ENCODE measurements around the gene ALDH1A1.
"Not testable (repeated sequence)": the region's sequence is repeated elsewhere in the genome, so short reads cannot be mapped to it uniquely, and the experiment has no call there.

The ALDH1A1 gene

GRCh38 chr9:72945391-72945790 is 7.5 kb downstream of the ALDH1A1 start:
- no peaks in the 10 kb centered on the region for H3K9me3 ChIP-seq (ENCODE audit: low read depth, low read length)
- no peak overlapping the region for H3K4me3 ChIP-seq
- H3K27ac ChIP-seq, result no peak overlapping the region
- TF ChIP-seq POLR2AphosphoS5 (IDR thresholded peaks at IDR 0.05; ENCODE audit: borderline replicate concordance, low read depth, low read length) (no peak), FOXP2 (optimal IDR thresholded peaks at IDR 0.05; ENCODE audit: control extremely low read depth, extremely low read length, insufficient read depth) (no peak), EZH2 (IDR thresholded peaks at IDR 0.05) (no peak)
- no peaks in the 10 kb centered on the region for H3K36me3 ChIP-seq (ENCODE audit: insufficient read depth, low read length)
- no peak for DNase-seq (ENCODE audit: low read depth, low spot score)
- H3K9ac ChIP-seq (ENCODE audit: insufficient read length), result no peak overlapping the region

GRCh38 chr9:72943844-72944462 is 8.9 kb downstream of the ALDH1A1 start:
- DNase-seq (ENCODE audit: low read depth, low spot score), result no peak
- Histone ChIP-seq H3K9me3 (ENCODE audit: low read depth, low read length) (no peaks in the 10 kb centered on the region), H3K36me3 (ENCODE audit: insufficient read depth, low read length) (no peaks in the 10 kb centered on the region), H3K27ac (no peak overlapping the region), H3K9ac (ENCODE audit: insufficient read length) (no peak overlapping the region), H3K4me3 (no peak overlapping the region)
- TF ChIP-seq POLR2AphosphoS5 (IDR thresholded peaks at IDR 0.05; ENCODE audit: borderline replicate concordance, low read depth, low read length) (no peak), FOXP2 (optimal IDR thresholded peaks at IDR 0.05; ENCODE audit: control extremely low read depth, extremely low read length, insufficient read depth) (no peak), EZH2 (IDR thresholded peaks at IDR 0.05) (no peak)

DNA sequence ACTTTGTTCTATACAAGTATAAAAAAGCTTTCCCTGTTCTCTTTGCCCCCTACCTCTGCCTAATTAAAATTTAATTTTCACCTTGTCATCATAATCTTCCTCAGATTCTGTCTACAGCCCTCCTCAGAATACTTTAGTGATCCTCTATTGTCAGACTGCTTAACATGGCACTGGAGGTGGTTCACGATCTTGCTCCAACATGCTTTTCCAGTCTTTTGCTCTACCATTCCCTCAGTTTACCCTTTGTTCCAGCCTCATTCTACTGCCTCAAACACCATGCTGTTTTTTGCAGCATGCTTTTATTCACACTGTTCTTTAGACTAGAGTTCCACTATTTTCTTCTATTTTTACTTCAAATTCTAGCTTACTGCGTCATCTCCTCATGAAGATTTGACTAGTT is 10.4 kb downstream of the ALDH1A1 start:
- H3K36me3 ChIP-seq (ENCODE audit: insufficient read depth, low read length), result no peaks in the 10 kb centered on the region
- no peak for DNase-seq (ENCODE audit: low read depth, low spot score)
- H3K9me3 ChIP-seq (ENCODE audit: low read depth, low read length), result no peaks in the 10 kb centered on the region
- H3K27ac ChIP-seq, result no peak overlapping the region
- H3K4me3 ChIP-seq, result no peak overlapping the region
- no peak overlapping the region for H3K9ac ChIP-seq (ENCODE audit: insufficient read length)
- no peak for TF ChIP-seq EZH2 (IDR thresholded peaks at IDR 0.05)
- no peak for TF ChIP-seq FOXP2 (optimal IDR thresholded peaks at IDR 0.05; ENCODE audit: control extremely low read depth, extremely low read length, insufficient read depth)
- no peak for TF ChIP-seq POLR2AphosphoS5 (IDR thresholded peaks at IDR 0.05; ENCODE audit: borderline replicate concordance, low read depth, low read length)

DNA sequence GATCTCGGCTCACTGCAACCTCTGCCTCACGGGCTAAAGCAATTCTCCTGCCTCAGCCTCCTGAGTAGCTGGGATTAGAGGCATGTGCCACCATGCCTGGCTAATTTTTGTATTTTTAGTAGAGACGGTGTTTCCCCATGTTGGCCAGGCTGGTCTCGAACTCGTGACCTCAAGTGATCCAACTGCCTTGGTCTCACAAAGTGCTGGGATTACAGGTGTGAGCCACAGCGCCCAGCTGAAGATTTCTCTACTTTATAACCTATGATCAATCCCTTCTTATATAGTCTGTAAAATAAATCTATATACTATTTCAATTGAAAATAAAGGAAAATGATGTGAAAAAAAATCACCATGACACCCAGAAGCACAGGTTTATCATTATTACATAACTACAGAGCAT is 13.3 kb downstream of the ALDH1A1 start:
- H3K4me3 ChIP-seq; DNase-seq (ENCODE audit: low read depth, low spot score); H3K9me3 ChIP-seq (ENCODE audit: low read depth, low read length); H3K9ac ChIP-seq (ENCODE audit: insufficient read length); H3K36me3 ChIP-seq (ENCODE audit: insufficient read depth, low read length); H3K27ac ChIP-seq: not testable (repeated sequence)

DNA sequence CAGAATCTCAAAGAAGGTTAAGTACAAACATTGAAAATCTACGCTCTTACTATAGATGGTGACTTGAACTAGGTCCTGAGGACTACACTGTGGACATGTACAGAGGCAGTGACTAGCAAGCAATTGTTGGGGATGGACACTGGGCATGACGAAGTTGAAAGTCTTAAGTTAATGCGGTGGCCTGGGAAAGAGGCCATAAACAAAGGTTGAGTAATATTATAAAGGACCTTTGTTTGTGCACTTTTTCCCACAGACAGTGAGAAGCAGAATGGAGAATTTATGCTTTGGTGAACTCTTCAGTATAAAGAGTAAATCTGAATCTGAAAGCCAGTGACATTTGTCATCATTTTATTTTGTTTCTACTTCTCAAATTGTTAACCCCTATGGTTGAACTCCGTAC is 15.3 kb downstream of the ALDH1A1 start:
- Histone ChIP-seq H3K4me3 (no peak overlapping the region), H3K36me3 (ENCODE audit: insufficient read depth, low read length) (no peaks in the 10 kb centered on the region), H3K9ac (ENCODE audit: insufficient read length) (no peak overlapping the region), H3K9me3 (ENCODE audit: low read depth, low read length) (no peaks in the 10 kb centered on the region), H3K27ac (no peak overlapping the region)
- TF ChIP-seq POLR2AphosphoS5 (IDR thresholded peaks at IDR 0.05; ENCODE audit: borderline replicate concordance, low read depth, low read length) (no peak), FOXP2 (optimal IDR thresholded peaks at IDR 0.05; ENCODE audit: control extremely low read depth, extremely low read length, insufficient read depth) (no peak), EZH2 (IDR thresholded peaks at IDR 0.05) (no peak)
- no peak for DNase-seq (ENCODE audit: low read depth, low spot score)

GRCh38 chr9:72936679-72937078 is 16.2 kb downstream of the ALDH1A1 start:
- H3K9me3 ChIP-seq (ENCODE audit: low read depth, low read length), result no peaks in the 10 kb centered on the region
- no peak overlapping the region for H3K4me3 ChIP-seq
- no peak overlapping the region for H3K27ac ChIP-seq
- no peaks in the 10 kb centered on the region for H3K36me3 ChIP-seq (ENCODE audit: insufficient read depth, low read length)
- DNase-seq (ENCODE audit: low read depth, low spot score), result no peak
- no peak overlapping the region for H3K9ac ChIP-seq (ENCODE audit: insufficient read length)
- TF ChIP-seq FOXP2 (optimal IDR thresholded peaks at IDR 0.05; ENCODE audit: control extremely low read depth, extremely low read length, insufficient read depth) (no peak), POLR2AphosphoS5 (IDR thresholded peaks at IDR 0.05; ENCODE audit: borderline replicate concordance, low read depth, low read length) (no peak), EZH2 (IDR thresholded peaks at IDR 0.05) (no peak)

- Histone ChIP-seq H3K27ac (no peak overlapping the region), H3K36me3 (ENCODE audit: insufficient read depth, low read length) (no peaks in the 10 kb centered on the region), H3K9ac (ENCODE audit: insufficient read length) (no peak overlapping the region), H3K9me3 (ENCODE audit: low read depth, low read length) (no peaks in the 10 kb centered on the region), H3K4me3 (no peak overlapping the region)
- DNase-seq (ENCODE audit: low read depth, low spot score), result no peak
- TF ChIP-seq POLR2AphosphoS5 (IDR thresholded peaks at IDR 0.05; ENCODE audit: borderline replicate concordance, low read depth, low read length), result no peak
Measured at GRCh38 chr9:72936266-72936665, 16.6 kb downstream of the ALDH1A1 start.

- Histone ChIP-seq H3K36me3 (ENCODE audit: insufficient read depth, low read length) (no peaks in the 10 kb centered on the region), H3K9ac (ENCODE audit: insufficient read length) (no peak overlapping the region), H3K27ac (no peak overlapping the region), H3K9me3 (ENCODE audit: low read depth, low read length) (no peaks in the 10 kb centered on the region), H3K4me3 (no peak overlapping the region)
- no peak for DNase-seq (ENCODE audit: low read depth, low spot score)
- TF ChIP-seq EZH2 (IDR thresholded peaks at IDR 0.05), result no peak
- TF ChIP-seq FOXP2 (optimal IDR thresholded peaks at IDR 0.05; ENCODE audit: control extremely low read depth, extremely low read length, insufficient read depth), result no peak
- no peak for TF ChIP-seq POLR2AphosphoS5 (IDR thresholded peaks at IDR 0.05; ENCODE audit: borderline replicate concordance, low read depth, low read length)
Measured at GRCh38 chr9:72935595-72935994, 17.3 kb downstream of the ALDH1A1 start.

Data from SK-N-MC (cell line).